Measurements from ENCODE around the gene CDC6.
"Not testable (repeated sequence)": the region's sequence is repeated elsewhere in the genome, so short reads cannot be mapped to it uniquely, and the experiment has no call there.

Gene CDC6

GRCh38 chr17:40301315-40301714 lies 13.6 kb downstream of the CDC6 start:
- peaks cover 8% of the 10 kb centered on the region for H3K4me1 ChIP-seq
- no peaks in the 10 kb centered on the region for H3K79me2 ChIP-seq
- H3K9ac ChIP-seq = no peak overlapping the region
- no peak for TF ChIP-seq CTCF (IDR thresholded peaks at IDR 0.05)
- no peak overlapping the region for H3K27ac ChIP-seq
- H3K4me2 ChIP-seq (ENCODE audit: low read length) = no peak overlapping the region
- H3K27me3 ChIP-seq (ENCODE audit: control insufficient read depth, insufficient read depth, low read length) = no peaks in the 10 kb centered on the region
- no peak overlapping the region for H2AFZ ChIP-seq
- H3K4me3 ChIP-seq (ENCODE audit: low read depth, low read length) = no peak overlapping the region
- no peaks in the 10 kb centered on the region for H3K36me3 ChIP-seq (ENCODE audit: control insufficient read depth, insufficient read depth, low read length)
- H3K9me3 ChIP-seq (ENCODE audit: control insufficient read depth, low read length) = no peaks in the 10 kb centered on the region

- H3K9me3 ChIP-seq (ENCODE audit: control insufficient read depth, low read length) = no peaks in the 10 kb centered on the region
- H3K4me3 ChIP-seq (ENCODE audit: low read depth, low read length) = no peak overlapping the region
- no peaks in the 10 kb centered on the region for H3K36me3 ChIP-seq (ENCODE audit: control insufficient read depth, insufficient read depth, low read length)
- H3K4me2 ChIP-seq (ENCODE audit: low read length) = no peak overlapping the region
- peaks cover 26% of the 10 kb centered on the region for H3K4me1 ChIP-seq
- H2AFZ ChIP-seq = no peak overlapping the region
- peak; percentile 83 for TF ChIP-seq CTCF (IDR thresholded peaks at IDR 0.05)
- H3K9ac ChIP-seq = no peak overlapping the region
- H3K27ac ChIP-seq = no peak overlapping the region
- no peaks in the 10 kb centered on the region for H3K79me2 ChIP-seq
- no peaks in the 10 kb centered on the region for H3K27me3 ChIP-seq (ENCODE audit: control insufficient read depth, insufficient read depth, low read length)
These were observed 15.5 kb downstream of the CDC6 start for GRCh38 chr17:40303009-40303657.

GRCh38 chr17:40303708-40304551 lies 16.3 kb downstream of the CDC6 start:
- H3K4me3 ChIP-seq (ENCODE audit: low read depth, low read length) = no peak overlapping the region
- H3K4me1 ChIP-seq = peaks cover 32% of the 10 kb centered on the region
- H3K27me3 ChIP-seq (ENCODE audit: control insufficient read depth, insufficient read depth, low read length) = no peaks in the 10 kb centered on the region

GRCh38 chr17:40304552-40304863 lies 16.8 kb downstream of the CDC6 start:
- not testable (repeated sequence) for H3K4me3 ChIP-seq (ENCODE audit: low read depth, low read length); H2AFZ ChIP-seq; H3K79me2 ChIP-seq; H3K27me3 ChIP-seq (ENCODE audit: control insufficient read depth, insufficient read depth, low read length); H3K9ac ChIP-seq; H3K27ac ChIP-seq; H3K4me2 ChIP-seq (ENCODE audit: low read length); H3K36me3 ChIP-seq (ENCODE audit: control insufficient read depth, insufficient read depth, low read length); H3K9me3 ChIP-seq (ENCODE audit: control insufficient read depth, low read length)
- peaks cover 37% of the 10 kb centered on the region for H3K4me1 ChIP-seq

More at GRCh38 chr17:40303708-40304551, 16.3 kb downstream of the CDC6 start:
- Histone ChIP-seq H3K36me3 (ENCODE audit: control insufficient read depth, insufficient read depth, low read length) (no peaks in the 10 kb centered on the region), H3K27ac (no peak overlapping the region), H3K4me2 (ENCODE audit: low read length) (no peak overlapping the region), H3K9ac (peak overlapping the region; percentile 17), H3K79me2 (no peaks in the 10 kb centered on the region), H2AFZ (no peak overlapping the region), H3K9me3 (ENCODE audit: control insufficient read depth, low read length) (no peaks in the 10 kb centered on the region)
- TF ChIP-seq CTCF (IDR thresholded peaks at IDR 0.05) = no peak

GRCh38 chr17:40304866-40305265 lies 17.2 kb downstream of the CDC6 start:
- H3K27ac ChIP-seq = not testable (repeated sequence)

More at GRCh38 chr17:40304866-40305265, 17.2 kb downstream of the CDC6 start:
- H3K27me3 ChIP-seq (ENCODE audit: control insufficient read depth, insufficient read depth, low read length); H3K4me3 ChIP-seq (ENCODE audit: low read depth, low read length); H3K9me3 ChIP-seq (ENCODE audit: control insufficient read depth, low read length); H3K9ac ChIP-seq; H3K4me2 ChIP-seq (ENCODE audit: low read length); H3K36me3 ChIP-seq (ENCODE audit: control insufficient read depth, insufficient read depth, low read length); H3K79me2 ChIP-seq; H2AFZ ChIP-seq: not testable (repeated sequence)
- peaks cover 40% of the 10 kb centered on the region for H3K4me1 ChIP-seq

All from parathyroid adenoma (tissue), 2 donors.